Chondrocyte (in vitro differentiated cells): ENCODE data around the gene RABL6. TPM values are rescaled to one million over a fixed set of nuclear protein-coding genes. Genes with fewer than 3 reads are reported as not detected.
"Not testable (repeated sequence)": the region's sequence is repeated elsewhere in the genome, so short reads cannot be mapped to it uniquely, and the experiment has no call there.

Experiments
- DNase-seq: peaks from one replicate; pipeline ENCODE4 v3.0.0; 2021; ENCODE audit warnings: mixed read lengths, low spot score
- H3K27ac Mint-ChIP-seq: one replicate; pipeline ENCODE4 v1.8.0; 2021; ENCODE audit warnings: mild to moderate bottlenecking, moderate library complexity, mixed read lengths; ENCODE audit not compliant: unreplicated experiment
- H3K27me3 Mint-ChIP-seq: 2 replicates; pipeline ENCODE4 v1.8.0; 2021; ENCODE audit warnings: low read depth, mixed read lengths
- H3K36me3 Mint-ChIP-seq: 2 replicates; pipeline ENCODE4 v1.8.0; 2021; ENCODE audit warnings: low read depth, mixed read lengths
- H3K4me1 Mint-ChIP-seq: 2 replicates; pipeline ENCODE4 v1.8.0; 2021; ENCODE audit warnings: low read depth, mild to moderate bottlenecking, mixed read lengths
- H3K4me3 Mint-ChIP-seq: one replicate; pipeline ENCODE4 v1.8.0; 2021; ENCODE audit warnings: mild to moderate bottlenecking, moderate library complexity, mixed read lengths; ENCODE audit not compliant: unreplicated experiment
- H3K9me3 Mint-ChIP-seq: 2 replicates; pipeline ENCODE4 v1.8.0; 2021; ENCODE audit warnings: low read depth, mixed read lengths
- CTCF ChIP-seq: fragments of 200-600 bp; sonication (generic); IDR thresholded peaks from 2 replicates; pipeline ENCODE4 v1.5.0; 2021; ENCODE audit warnings: antibody characterized with exemption, mild to moderate bottlenecking, moderate library complexity
- total RNA-seq: library from RNA; stranded (reverse); gene quantifications from 3 replicates; pipeline ENCODE4 v1.2.1, GENCODE V29; 2021

Gene RABL6
- total RNA-seq, 1 donor from 2014 or later = 61.5 TPM

GRCh38 chr9:136829981-136830885 lies 22.5 kb downstream of the RABL6 start:
- Mint-ChIP-seq H3K27me3 (no peaks in the 10 kb centered on the region), H3K9me3 (no peaks in the 10 kb centered on the region), H3K36me3 (no peaks in the 10 kb centered on the region), H3K4me1 (no peaks in the 10 kb centered on the region), H3K4me3 (no peak overlapping the region), H3K27ac (no peak overlapping the region)
- no peak for TF ChIP-seq CTCF
- DNase-seq = no peak

GRCh38 chr9:136831002-136831719 lies 23.4 kb downstream of the RABL6 start:
- Mint-ChIP-seq H3K27ac (no peak overlapping the region), H3K4me3 (no peak overlapping the region), H3K9me3 (no peaks in the 10 kb centered on the region), H3K36me3 (no peaks in the 10 kb centered on the region), H3K27me3 (no peaks in the 10 kb centered on the region), H3K4me1 (no peaks in the 10 kb centered on the region)
- TF ChIP-seq CTCF = no peak
- DNase-seq = no peak

GRCh38 chr9:136831720-136832104 lies 24.0 kb downstream of the RABL6 start:
- H3K4me3 Mint-ChIP-seq = no peak overlapping the region
- TF ChIP-seq CTCF = no peak
- DNase-seq = no peak
- no peaks in the 10 kb centered on the region for H3K9me3 Mint-ChIP-seq
- no peaks in the 10 kb centered on the region for H3K36me3 Mint-ChIP-seq
- no peak overlapping the region for H3K27ac Mint-ChIP-seq
- no peaks in the 10 kb centered on the region for H3K27me3 Mint-ChIP-seq
- H3K4me1 Mint-ChIP-seq = no peaks in the 10 kb centered on the region

- no peak for TF ChIP-seq CTCF
- no peaks in the 10 kb centered on the region for H3K4me1 Mint-ChIP-seq
Measured at GRCh38 chr9:136832581-136832980, 24.8 kb downstream of the RABL6 start.

GRCh38 chr9:136833381-136834048 lies 25.8 kb downstream of the RABL6 start:
- not testable (repeated sequence) for H3K4me1 Mint-ChIP-seq, H3K36me3 Mint-ChIP-seq, H3K27me3 Mint-ChIP-seq, H3K27ac Mint-ChIP-seq, DNase-seq, H3K4me3 Mint-ChIP-seq, H3K9me3 Mint-ChIP-seq

More at GRCh38 chr9:136832581-136832980, 24.8 kb downstream of the RABL6 start:
- Mint-ChIP-seq H3K4me3 (no peak overlapping the region), H3K9me3 (no peaks in the 10 kb centered on the region), H3K36me3 (no peaks in the 10 kb centered on the region), H3K27ac (no peak overlapping the region), H3K27me3 (no peaks in the 10 kb centered on the region)
- DNase-seq = no peak
